Keratinocyte (primary cell): ENCODE measurements around the gene RNF6.

ENCODE experiments used
- EZH2 ChIP-seq: IDR thresholded peaks from one replicate; pipeline ENCODE4 v1.6.1; 2012; ENCODE audit warnings: inconsistent platforms, mild to moderate bottlenecking, low read length, moderate library complexity
- TF ChIP-seq, protein P1 (sequence below), 3 experiments: IDR thresholded peaks in 1 of 3; conservative IDR thresholded peaks in 1 of 3; optimal IDR thresholded peaks in 1 of 3; 2 replicates in 2 of 3; 3 replicates in 1 of 3; pipeline versions ENCODE3 to v1.5.1; 2011; ENCODE audit warnings: low read length in 3 of 3, mild to moderate bottlenecking in 3 of 3, moderate library complexity in 2 of 3, control low read depth in 1 of 3, inconsistent platforms in 1 of 3; ENCODE audit not compliant: insufficient read depth in 2 of 3; ENCODE audit errors: extremely low read depth in 1 of 3

DNA sequence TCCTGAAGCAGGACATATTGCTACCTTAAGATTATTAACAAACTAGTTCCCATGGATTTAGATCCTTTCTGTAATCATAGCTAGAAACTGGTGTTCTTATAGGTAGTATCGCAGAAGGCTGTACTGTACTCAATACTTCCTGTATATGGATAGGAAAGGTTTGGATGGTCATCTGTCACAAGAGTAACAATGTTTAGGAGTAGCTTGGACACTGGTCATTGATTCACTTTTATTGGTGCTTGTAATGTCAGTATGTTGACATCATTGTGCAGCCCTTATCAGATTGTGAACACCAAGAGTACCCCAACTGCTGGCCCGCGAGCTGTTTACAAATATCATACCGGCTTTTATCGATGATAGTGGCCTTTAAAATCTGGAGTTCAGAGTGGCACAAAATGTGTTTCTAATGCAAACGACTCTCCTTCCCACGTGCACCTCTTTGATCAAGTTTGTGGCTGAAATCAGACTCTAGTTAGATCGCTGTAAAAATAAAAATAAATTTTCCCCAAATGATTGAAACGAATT is 31.2 kb upstream of the RNF6 start:
- TF ChIP-seq, protein P1, sequence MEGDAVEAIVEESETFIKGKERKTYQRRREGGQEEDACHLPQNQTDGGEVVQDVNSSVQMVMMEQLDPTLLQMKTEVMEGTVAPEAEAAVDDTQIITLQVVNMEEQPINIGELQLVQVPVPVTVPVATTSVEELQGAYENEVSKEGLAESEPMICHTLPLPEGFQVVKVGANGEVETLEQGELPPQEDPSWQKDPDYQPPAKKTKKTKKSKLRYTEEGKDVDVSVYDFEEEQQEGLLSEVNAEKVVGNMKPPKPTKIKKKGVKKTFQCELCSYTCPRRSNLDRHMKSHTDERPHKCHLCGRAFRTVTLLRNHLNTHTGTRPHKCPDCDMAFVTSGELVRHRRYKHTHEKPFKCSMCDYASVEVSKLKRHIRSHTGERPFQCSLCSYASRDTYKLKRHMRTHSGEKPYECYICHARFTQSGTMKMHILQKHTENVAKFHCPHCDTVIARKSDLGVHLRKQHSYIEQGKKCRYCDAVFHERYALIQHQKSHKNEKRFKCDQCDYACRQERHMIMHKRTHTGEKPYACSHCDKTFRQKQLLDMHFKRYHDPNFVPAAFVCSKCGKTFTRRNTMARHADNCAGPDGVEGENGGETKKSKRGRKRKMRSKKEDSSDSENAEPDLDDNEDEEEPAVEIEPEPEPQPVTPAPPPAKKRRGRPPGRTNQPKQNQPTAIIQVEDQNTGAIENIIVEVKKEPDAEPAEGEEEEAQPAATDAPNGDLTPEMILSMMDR (optimal IDR thresholded peaks at IDR 0.05 in 1 of 3, IDR thresholded peaks at IDR 0.05 in 1 of 3, conservative IDR thresholded peaks at IDR 0.05 in 1 of 3; ENCODE audit: extremely low read depth in 1 of 3, insufficient read depth in 2 of 3, low read length in 3 of 3), result no peak
- no peak for TF ChIP-seq EZH2
